HG03460 (cell line): ENCODE data around the gene STAT6.

Experiments used
- ATAC-seq: cut with Tn5 transposase; IDR thresholded peaks from one replicate; pipeline ENCODE4 v1.9.1; 2021; ENCODE audit not compliant: unreplicated experiment

STAT6 gene

GRCh38 chr12:57103856-57104255 is 7.3 kb downstream of the STAT6 start:
- no peak for ATAC-seq

GRCh38 chr12:57101892-57102695 is 9.1 kb downstream of the STAT6 start:
- ATAC-seq = no peak

GRCh38 chr12:57099766-57100165 is 11.4 kb downstream of the STAT6 start:
- no peak for ATAC-seq

- ATAC-seq = no peak
These were observed 12.0 kb downstream of the STAT6 start for GRCh38 chr12:57099047-57099714.

- no peak for ATAC-seq
These were observed 12.6 kb downstream of the STAT6 start for GRCh38 chr12:57098546-57098945.

- no peak for ATAC-seq
These were observed 13.7 kb downstream of the STAT6 start for GRCh38 chr12:57097554-57097835.

- ATAC-seq = no peak
These were observed 14.2 kb downstream of the STAT6 start for GRCh38 chr12:57096748-57097553.

GRCh38 chr12:57096099-57096572 is 15.0 kb downstream of the STAT6 start:
- no peak for ATAC-seq

- no peak for ATAC-seq
These were observed 15.7 kb downstream of the STAT6 start for GRCh38 chr12:57095440-57095839.

- ATAC-seq = no peak
These were observed 16.7 kb downstream of the STAT6 start for GRCh38 chr12:57094208-57095160.

GRCh38 chr12:57093415-57094207 is 17.6 kb downstream of the STAT6 start:
- no peak for ATAC-seq

GRCh38 chr12:57092876-57093414 is 18.2 kb downstream of the STAT6 start:
- ATAC-seq = no peak

GRCh38 chr12:57092529-57092862 is 18.7 kb downstream of the STAT6 start:
- no peak for ATAC-seq

- ATAC-seq = no peak
These were observed 19.3 kb downstream of the STAT6 start for GRCh38 chr12:57091638-57092528.

- ATAC-seq = no peak
These were observed 20.1 kb downstream of the STAT6 start for GRCh38 chr12:57090924-57091637.

GRCh38 chr12:57090490-57090889 is 20.7 kb downstream of the STAT6 start:
- ATAC-seq = no peak

- no peak for ATAC-seq
These were observed 21.6 kb downstream of the STAT6 start for GRCh38 chr12:57089271-57090245.
